Cerebellar nuclear complex (tissue), 1 donor: Measurements from ENCODE around the gene PBX3.

Experiments
- DNase-seq, 2 experiments: peaks; one replicate each; lab custom pipeline; 2025; lab: John Stamatoyannopoulos, UW

Gene PBX3

DNA sequence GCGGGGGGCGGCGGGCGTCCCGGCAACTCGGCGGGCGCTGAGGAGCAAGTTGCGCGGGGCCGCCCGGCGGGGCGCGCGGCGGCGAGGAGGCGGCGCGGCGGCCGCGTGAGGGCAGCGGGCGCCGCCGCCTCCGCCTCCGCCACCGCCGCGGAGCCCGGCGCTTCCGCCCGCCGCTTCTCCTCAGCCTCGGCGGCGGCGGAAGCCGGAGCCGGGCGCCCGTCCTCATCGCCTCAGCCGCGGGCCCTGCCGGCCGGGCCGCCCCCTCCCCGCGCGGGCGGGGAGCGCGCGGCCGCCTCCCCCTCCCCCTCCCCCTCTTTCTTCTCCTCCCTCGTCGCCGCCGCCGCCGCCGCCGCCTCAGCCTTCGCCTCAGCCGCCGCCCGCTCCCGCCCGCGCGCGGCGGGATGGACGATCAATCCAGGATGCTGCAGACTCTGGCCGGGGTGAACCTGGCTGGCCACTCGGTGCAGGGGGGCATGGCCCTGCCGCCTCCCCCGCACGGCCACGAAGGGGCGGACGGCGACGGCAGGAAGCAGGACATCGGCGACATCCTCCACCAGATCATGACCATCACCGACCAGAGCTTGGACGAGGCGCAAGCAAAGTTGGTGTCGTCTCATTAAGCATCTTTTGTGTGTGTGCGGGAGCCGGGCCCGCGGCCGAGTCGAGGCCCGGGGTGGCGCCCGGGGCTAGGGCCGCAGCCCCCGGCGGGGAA, at the start of gene PBX3:
Gene PBX3, plus strand, starts transcription at position 321 of the 712 bp plus-strand sequence.
- no peak for DNase-seq

DNA sequence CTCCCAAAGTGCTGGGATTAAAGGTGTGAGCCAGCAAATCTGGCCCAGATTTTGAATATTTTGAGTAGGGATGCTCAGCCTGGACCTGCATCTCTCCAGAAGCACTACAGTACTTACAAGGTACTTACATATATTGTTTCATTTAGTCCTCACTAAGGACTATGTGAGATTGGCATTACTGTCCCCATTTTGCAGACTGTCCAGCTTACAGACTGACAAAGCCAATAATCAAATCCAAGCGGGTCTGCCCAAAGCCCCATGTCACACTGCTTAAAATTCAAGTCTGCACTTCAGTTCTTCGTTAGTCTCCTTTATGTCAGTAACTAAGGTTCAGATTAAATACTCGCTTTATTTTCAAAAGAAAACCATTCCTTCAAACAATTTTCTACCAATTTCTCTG, 47.3 kb upstream of the PBX3 start:
- no peak for DNase-seq

DNA sequence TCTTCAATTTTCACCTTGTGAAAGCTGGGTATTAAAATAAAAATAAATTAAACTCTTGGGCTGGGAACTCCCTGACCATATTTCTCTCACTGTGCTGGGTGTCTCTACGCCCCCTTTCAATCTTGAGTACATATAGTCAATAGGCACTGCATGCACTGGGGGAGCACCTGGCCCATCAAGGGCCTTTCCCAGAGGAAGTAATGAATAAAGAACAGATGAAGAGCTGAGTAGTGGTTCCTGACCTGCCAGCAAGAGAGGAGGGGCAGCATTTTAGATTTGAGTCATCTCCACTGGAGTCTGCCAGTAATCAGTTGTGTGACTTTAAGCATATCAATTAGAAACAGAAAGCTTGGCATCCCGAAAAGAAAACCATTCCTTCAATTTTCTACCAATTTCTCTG, 46.4 kb upstream of the PBX3 start:
- no peak for DNase-seq

GRCh38 chr9:125701351-125701750, 45.8 kb upstream of the PBX3 start:
- no peak for DNase-seq

GRCh38 chr9:125703662-125704061, 43.5 kb upstream of the PBX3 start:
- DNase-seq = no peak

DNA sequence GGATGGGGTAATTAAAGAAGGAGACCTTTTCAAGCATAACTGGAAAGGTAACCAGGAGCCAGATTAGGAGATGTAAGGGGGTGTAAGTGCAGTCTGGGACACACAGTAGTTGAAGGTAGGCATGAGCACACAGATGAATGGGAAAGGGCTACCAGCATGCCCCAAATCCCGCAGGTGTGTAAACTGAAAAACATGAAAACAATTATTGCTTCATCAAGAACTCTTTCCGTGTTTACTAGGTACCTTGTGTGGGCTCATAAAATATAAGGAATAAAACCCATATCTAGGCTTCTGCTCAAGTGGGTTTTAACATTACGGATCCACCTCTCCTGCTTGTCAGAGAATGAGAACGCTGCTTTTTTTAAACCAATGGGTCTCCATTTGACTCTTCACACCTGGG, 41.3 kb upstream of the PBX3 start:
- DNase-seq = no peak

GRCh38 chr9:125706651-125707471, 40.3 kb upstream of the PBX3 start, which contains the start of gene MAPKAP1:
Gene MAPKAP1 (minus strand): TSS chr9:125707208. CDS start chr9:125672574, 34,634 bp downstream.
- peak; percentile 22 to 90 for DNase-seq

GRCh38 chr9:125707472-125707804, 39.7 kb upstream of the PBX3 start:
- DNase-seq = no peak

DNA sequence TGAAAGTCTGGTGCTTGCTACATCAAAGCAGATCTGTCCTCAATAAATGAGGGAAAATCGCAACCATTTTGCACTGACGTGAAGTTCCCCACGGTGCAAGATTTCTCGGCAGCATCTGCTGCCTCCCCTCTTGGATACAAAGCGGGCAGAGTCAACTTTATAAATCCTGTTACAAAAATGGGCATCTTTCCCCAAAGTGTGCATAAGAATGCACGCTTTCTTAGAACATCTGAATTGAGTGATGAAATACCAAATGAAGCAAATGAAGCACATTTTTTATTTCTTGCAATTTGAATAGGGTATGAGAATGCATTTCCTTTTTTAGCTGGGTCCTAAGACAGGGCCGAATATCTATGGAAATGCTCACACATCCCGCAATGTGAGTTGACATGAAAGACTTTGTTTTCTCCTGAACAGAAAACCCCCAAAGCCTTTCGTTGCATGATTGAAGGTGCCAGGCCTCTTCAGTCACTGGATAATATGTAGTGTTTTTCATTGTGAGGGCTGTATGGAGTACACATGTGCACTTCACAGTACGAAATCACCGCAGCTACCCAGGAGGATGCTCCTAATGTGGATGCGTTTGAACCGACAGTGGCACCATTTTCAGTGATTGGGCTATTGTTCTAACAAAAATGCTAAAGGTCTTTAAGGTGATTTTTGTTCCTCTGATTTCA, 20.6 kb upstream of the PBX3 start:
- DNase-seq = no peak

DNA sequence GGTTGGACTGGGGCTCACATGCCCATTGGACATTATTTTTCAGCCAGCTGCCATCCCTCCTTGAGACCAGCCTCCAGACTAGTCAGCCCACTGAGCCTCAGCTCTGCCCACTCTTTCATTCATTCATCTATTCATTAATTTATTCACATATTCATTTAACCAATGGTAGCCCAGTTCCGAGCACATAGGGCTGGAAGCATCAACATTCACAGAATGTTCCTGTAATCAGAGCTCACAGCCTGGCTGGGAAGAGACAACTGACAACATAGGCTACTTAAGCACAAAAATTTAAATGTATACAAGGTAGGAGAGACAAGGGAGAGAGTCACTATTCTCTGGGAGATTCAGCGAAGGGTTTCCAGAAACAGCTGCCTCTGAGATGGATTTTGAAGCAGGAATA, 17.0 kb upstream of the PBX3 start:
- DNase-seq = no peak

DNA sequence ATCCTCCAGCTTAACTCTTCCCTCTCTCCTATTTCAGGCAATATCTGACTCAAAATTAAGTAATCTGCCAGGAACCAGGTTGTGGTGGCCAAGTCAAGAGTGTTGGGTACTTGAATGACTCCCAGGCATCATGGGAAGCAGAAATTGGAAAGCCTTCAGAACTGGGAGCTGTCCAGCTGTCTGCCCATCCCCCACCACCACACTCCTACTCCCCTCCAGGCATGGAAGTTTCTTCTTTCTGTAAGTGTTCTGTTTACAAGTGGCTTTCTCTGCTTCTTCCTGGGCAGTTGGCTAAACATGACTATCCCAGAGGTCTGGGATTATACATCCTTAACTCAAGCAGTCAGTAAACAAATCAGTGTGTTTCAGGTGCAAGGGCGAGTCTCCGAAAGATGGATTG, 14.6 kb upstream of the PBX3 start:
- DNase-seq = no peak

GRCh38 chr9:125739436-125739835, 7.7 kb upstream of the PBX3 start:
- no peak for DNase-seq

DNA sequence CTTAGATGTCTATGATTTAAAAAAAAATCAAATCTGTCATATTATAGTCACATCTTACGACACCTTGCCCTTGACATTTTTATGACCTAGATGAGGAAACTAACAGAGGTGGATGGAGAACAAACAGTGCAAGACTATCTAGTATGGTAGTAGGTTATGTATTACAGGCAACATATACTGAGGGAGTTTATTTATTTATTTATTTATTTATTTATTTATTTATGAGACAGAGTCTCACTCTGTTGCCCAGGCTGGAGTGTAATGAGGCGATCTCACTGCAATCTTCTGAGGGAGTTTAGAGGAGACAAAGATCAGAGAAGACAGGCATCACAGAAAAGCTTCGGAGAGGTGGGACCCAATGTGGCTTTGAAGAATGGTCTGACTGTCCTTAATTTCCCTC, 4.5 kb upstream of the PBX3 start:
- no peak for DNase-seq

DNA sequence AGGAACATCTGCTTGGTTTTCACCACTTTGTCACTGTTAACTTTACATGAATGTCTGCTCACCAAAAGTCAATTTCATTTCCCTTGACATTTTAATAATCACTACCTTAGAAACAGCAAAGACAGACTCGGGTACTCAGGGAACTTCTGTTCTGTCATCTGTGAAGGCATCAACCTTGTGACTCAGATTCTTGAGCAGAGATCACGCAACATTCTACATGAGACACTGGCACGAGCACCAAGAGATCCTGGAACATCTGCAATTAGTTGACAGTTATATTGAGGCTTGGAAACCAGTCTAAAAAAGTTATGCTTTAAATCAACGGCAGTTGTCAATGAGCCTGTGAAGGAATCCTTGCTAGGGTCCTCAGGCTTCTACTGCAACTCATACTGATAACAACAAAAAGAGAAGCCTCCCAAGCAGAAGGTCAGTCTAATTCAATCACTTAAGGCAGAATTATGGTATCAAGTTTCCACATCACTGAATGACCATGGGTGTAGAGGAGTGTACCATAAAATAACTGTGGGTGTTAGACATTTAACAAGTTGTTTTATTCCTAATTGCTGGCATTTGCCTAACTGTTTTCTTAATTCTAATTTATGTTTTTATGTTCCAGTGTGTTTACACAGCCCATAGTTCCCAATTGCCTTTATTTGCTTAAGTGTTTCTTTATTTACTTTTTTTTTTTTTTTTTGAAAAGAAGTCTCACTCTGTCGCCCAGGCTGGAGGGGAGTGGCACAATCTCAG, 3.3 kb upstream of the PBX3 start:
- no peak for DNase-seq

- DNase-seq = no peak
These were observed 2.6 kb upstream of the PBX3 start for GRCh38 chr9:125744616-125745015.

DNA sequence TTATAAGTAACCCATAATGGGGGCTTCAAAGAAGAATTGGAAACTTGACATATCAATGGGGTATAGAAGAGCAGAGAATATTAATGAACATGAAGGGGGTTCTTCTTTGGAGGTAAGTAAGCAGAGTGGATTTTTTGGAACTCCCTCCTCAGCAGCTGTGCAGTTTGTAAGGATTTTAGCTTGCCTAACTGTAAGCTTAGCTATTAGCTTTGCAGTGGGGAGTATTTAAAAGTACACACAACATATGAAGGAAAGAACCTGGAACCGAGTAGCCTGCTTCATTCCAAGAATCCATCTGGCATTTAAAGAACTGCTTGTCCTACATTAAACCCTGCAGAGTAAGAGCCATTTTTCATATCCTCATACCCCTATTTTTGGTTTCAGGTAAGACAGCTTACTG, 2.2 kb upstream of the PBX3 start:
- no peak for DNase-seq

DNA sequence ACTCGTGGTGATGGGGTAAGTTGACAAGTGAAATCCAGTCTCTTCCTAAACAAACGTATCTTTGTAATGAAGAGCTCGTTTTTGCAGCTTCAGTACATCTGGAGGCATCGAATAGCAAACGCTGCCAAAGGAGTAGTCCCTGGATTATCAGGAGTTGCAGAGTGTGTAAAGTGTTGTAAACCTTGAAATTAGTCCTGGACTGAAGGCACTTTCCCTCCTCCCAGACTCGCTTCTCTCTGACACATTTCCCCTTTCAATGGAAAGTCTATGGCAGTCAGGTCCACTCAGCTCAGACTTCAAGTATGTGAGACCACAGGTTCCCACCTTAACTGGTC, 1.5 kb upstream of the PBX3 start:
- no peak for DNase-seq

- peak; percentile 66 to 84 for DNase-seq
These were observed 978 bp upstream of the PBX3 start for GRCh38 chr9:125746017-125746773.

DNA sequence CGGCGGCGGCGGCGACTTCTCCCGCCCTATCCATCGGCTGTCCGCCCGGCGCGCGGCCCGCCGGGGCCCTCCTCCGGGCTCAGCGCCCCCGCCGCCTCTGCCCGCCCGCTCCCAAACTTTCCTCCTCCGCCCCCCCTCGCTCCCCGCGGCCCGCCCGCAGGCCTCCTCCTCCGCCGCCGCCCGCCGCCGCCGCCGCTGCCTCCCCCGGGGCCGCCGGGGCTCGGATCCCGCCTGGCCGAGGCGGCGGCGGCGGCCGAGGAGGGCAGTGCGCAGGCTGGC, 460 bp upstream of the PBX3 start:
- no peak for DNase-seq

GRCh38 chr9:125747765-125748445, 732 bp downstream of the PBX3 start:
- no peak for DNase-seq

GRCh38 chr9:125748446-125749099, 1.4 kb downstream of the PBX3 start:
- DNase-seq = no peak
